NCI-H82 treated with DMSO at 0.1 percent for 48 hours (cell line): ENCODE measurements around the gene PITPNC1.
"Not testable (repeated sequence)": the region's sequence is repeated elsewhere in the genome, so short reads cannot be mapped to it uniquely, and the experiment has no call there.

Experiments
- DNase-seq: peaks from one replicate; lab custom pipeline; 2025; ENCODE audit not compliant: unreplicated experiment; lab: John Stamatoyannopoulos, UW

The PITPNC1 gene

GRCh38 chr17:67613961-67614360, 236.9 kb downstream of the PITPNC1 start:
- no peak for DNase-seq

GRCh38 chr17:67615011-67615561, 238.0 kb downstream of the PITPNC1 start:
- no peak for DNase-seq

- no peak for DNase-seq
These were observed 238.7 kb downstream of the PITPNC1 start for GRCh38 chr17:67615736-67616135.

- no peak for DNase-seq
These were observed 240.3 kb downstream of the PITPNC1 start for GRCh38 chr17:67617304-67617899.

- DNase-seq = no peak
These were observed 242.5 kb downstream of the PITPNC1 start for GRCh38 chr17:67619555-67619954.

- DNase-seq = no peak
These were observed 243.0 kb downstream of the PITPNC1 start for GRCh38 chr17:67620088-67620487.

GRCh38 chr17:67620636-67621035, 243.6 kb downstream of the PITPNC1 start:
- DNase-seq = peak; percentile 83

- no peak for DNase-seq
These were observed 246.7 kb downstream of the PITPNC1 start for GRCh38 chr17:67623767-67624166.

- no peak for DNase-seq
These were observed 248.0 kb downstream of the PITPNC1 start for GRCh38 chr17:67624886-67625656.

- no peak for DNase-seq
These were observed 248.9 kb downstream of the PITPNC1 start for GRCh38 chr17:67625971-67626370.

GRCh38 chr17:67628580-67629013, 251.5 kb downstream of the PITPNC1 start:
- DNase-seq = no peak

GRCh38 chr17:67629971-67630320, 252.9 kb downstream of the PITPNC1 start:
- peak; percentile 11 for DNase-seq

- not testable (repeated sequence) for DNase-seq
These were observed 253.8 kb downstream of the PITPNC1 start for GRCh38 chr17:67630836-67631235.

- no peak for DNase-seq
These were observed 255.1 kb downstream of the PITPNC1 start for GRCh38 chr17:67632141-67632540.

GRCh38 chr17:67633751-67634211, 256.7 kb downstream of the PITPNC1 start:
- no peak for DNase-seq

GRCh38 chr17:67635681-67636080, 258.6 kb downstream of the PITPNC1 start:
- DNase-seq = no peak

- no peak for DNase-seq
These were observed 259.2 kb downstream of the PITPNC1 start for GRCh38 chr17:67636312-67636711.

- no peak for DNase-seq
These were observed 259.9 kb downstream of the PITPNC1 start for GRCh38 chr17:67636834-67637520.

- no peak for DNase-seq
These were observed 261.0 kb downstream of the PITPNC1 start for GRCh38 chr17:67637901-67638641.

GRCh38 chr17:67638871-67639270, 261.8 kb downstream of the PITPNC1 start:
- no peak for DNase-seq

- no peak for DNase-seq
These were observed 262.5 kb downstream of the PITPNC1 start for GRCh38 chr17:67639555-67639954.
